ENCODE data around the gene SCGB1C1.
"Not testable (repeated sequence)": the region's sequence is repeated elsewhere in the genome, so short reads cannot be mapped to it uniquely, and the experiment has no call there.

Gene SCGB1C1

GRCh38 chr11:218815-219593 lies 26.1 kb downstream of the SCGB1C1 start:
- FAIRE-seq, result no peak

- FAIRE-seq, result not testable (repeated sequence)
Measured at GRCh38 chr11:220641-221215, 27.9 kb downstream of the SCGB1C1 start.

- no peak for FAIRE-seq
Measured at GRCh38 chr11:221539-221938, 28.7 kb downstream of the SCGB1C1 start.

GRCh38 chr11:221998-222789 lies 29.3 kb downstream of the SCGB1C1 start:
- no peak for FAIRE-seq

GRCh38 chr11:223026-223789 lies 30.3 kb downstream of the SCGB1C1 start:
- no peak for FAIRE-seq

GRCh38 chr11:223884-224283 lies 31.0 kb downstream of the SCGB1C1 start:
- FAIRE-seq, result no peak

- FAIRE-seq, result no peak
Measured at GRCh38 chr11:224424-224823, 31.5 kb downstream of the SCGB1C1 start.

GRCh38 chr11:225734-226453 lies 33.0 kb downstream of the SCGB1C1 start:
- no peak for FAIRE-seq

- FAIRE-seq, result no peak
Measured at GRCh38 chr11:227824-228379, 35.0 kb downstream of the SCGB1C1 start.

- no peak for FAIRE-seq
Measured at GRCh38 chr11:230431-230830, 37.6 kb downstream of the SCGB1C1 start.

- FAIRE-seq, result no peak
Measured at GRCh38 chr11:232783-233565, 40.1 kb downstream of the SCGB1C1 start.

GRCh38 chr11:235180-235579 lies 42.3 kb downstream of the SCGB1C1 start:
- no peak for FAIRE-seq

- no peak for FAIRE-seq
Measured at GRCh38 chr11:235609-235996, 42.7 kb downstream of the SCGB1C1 start.

- no peak for FAIRE-seq
Measured at GRCh38 chr11:235997-236773, 43.3 kb downstream of the SCGB1C1 start, which contains the start of gene SIRT3. SIRT3 (minus strand) TSS chr11:236342; CDS start chr11:236328, 14 bp downstream.

- FAIRE-seq, result no peak
Measured at GRCh38 chr11:236774-237767, 44.2 kb downstream of the SCGB1C1 start, which contains the start of gene PSMD13. PSMD13 (plus strand) TSS chr11:236976; CDS start chr11:237050, 74 bp downstream.

- not testable (repeated sequence) for FAIRE-seq
Measured at GRCh38 chr11:238346-238745, 45.5 kb downstream of the SCGB1C1 start.

GRCh38 chr11:240315-240714 lies 47.4 kb downstream of the SCGB1C1 start:
- no peak for FAIRE-seq

- no peak for FAIRE-seq
Measured at GRCh38 chr11:241634-242033, 48.8 kb downstream of the SCGB1C1 start.

Data from G401.6 (cell line).